HT1080 (cell line): ENCODE measurements around the gene CDRT15. TPM values are rescaled to one million over a fixed set of nuclear protein-coding genes. Genes with fewer than 3 reads are reported as not detected.
"Not testable (repeated sequence)": the region's sequence is repeated elsewhere in the genome, so short reads cannot be mapped to it uniquely, and the experiment has no call there.

ENCODE experiments used
- DNase-seq: peaks from one replicate; pipeline ENCODE4 v3.0.0-alpha.2; 2015; ENCODE audit warnings: low read depth
- total RNA-seq: library from RNA; depleted of rRNA; stranded (reverse); fragments of >200 nt; shearing (Covaris generic); gene quantifications from 2 replicates; pipeline ENCODE4 v1.2.3, GENCODE V29; 2014

CDRT15 gene
- total RNA-seq, 1 experiment from 2014 or later, result not detected

DNA sequence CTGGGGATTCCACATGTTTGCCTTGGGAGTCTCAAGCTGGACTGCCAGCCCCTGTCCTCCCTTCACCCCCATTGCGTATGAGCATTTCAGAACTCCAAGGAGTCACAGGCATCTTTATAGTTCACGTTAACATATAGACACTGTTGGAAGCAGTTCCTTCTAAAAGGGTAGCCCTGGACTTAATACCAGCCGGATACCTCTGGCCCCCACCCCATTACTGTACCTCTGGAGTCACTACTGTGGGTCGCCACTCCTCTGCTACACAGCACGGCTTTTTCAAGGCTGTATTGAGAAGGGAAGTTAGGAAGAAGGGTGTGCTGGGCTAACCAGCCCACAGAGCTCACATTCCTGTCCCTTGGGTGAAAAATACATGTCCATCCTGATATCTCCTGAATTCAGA lies 28.9 kb downstream of the CDRT15 start:
- no peak for DNase-seq

GRCh38 chr17:14206891-14207290 lies 29.8 kb downstream of the CDRT15 start:
- DNase-seq, result no peak

- DNase-seq, result peak; percentile 66
Measured at GRCh38 chr17:14205992-14206461, 30.6 kb downstream of the CDRT15 start.

DNA sequence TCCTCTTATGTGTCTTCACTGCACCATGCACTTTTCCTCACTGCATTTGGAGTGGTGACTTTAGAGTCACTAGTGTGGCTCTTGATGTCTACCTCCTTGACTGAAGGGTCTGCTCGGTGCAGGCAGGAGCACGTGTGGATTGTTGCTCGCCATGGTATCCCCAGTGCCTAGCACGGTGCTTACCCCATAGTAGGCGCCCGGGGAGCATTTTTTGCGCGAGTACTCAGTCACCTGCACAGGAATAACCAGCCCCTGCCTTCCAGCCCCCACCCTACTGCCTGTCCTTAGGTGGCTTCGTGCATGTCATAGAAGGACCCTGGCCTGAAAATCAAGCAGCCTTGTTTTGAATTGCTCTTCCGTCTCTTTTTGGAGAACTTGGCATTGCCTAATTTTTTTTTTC lies 31.3 kb downstream of the CDRT15 start:
- no peak for DNase-seq

GRCh38 chr17:14204546-14204945 lies 32.1 kb downstream of the CDRT15 start:
- no peak for DNase-seq

DNA sequence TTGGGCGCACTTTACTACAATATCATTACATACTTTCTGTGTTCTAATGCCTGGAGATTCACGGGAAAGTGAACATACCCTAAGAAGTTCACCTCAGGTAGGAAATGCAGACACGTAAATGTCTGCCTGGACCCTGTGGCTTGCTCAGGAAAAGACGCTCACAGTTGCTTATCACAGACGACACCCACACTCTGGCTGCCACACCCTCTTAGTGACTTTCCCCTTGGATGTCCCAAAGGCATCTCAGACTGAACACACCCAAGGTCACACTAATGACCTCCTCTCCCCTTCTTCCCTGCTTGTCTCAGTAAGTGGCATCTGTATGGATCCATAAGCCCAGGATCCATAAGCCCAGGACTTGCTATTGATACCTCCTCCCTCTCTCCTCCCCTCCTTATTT lies 32.6 kb downstream of the CDRT15 start:
- no peak for DNase-seq

- DNase-seq, result no peak
Measured at GRCh38 chr17:14203388-14203787, 33.3 kb downstream of the CDRT15 start.

- DNase-seq, result no peak
Measured at GRCh38 chr17:14202388-14203166, 34.1 kb downstream of the CDRT15 start.

- DNase-seq, result no peak
Measured at GRCh38 chr17:14201988-14202380, 34.7 kb downstream of the CDRT15 start.

GRCh38 chr17:14201021-14201987 lies 35.4 kb downstream of the CDRT15 start:
- DNase-seq, result no peak

- no peak for DNase-seq
Measured at GRCh38 chr17:14200354-14200753, 36.3 kb downstream of the CDRT15 start.

GRCh38 chr17:14199601-14200000 lies 37.1 kb downstream of the CDRT15 start:
- no peak for DNase-seq

- DNase-seq, result no peak
Measured at GRCh38 chr17:14198575-14198974, 38.1 kb downstream of the CDRT15 start.

DNA sequence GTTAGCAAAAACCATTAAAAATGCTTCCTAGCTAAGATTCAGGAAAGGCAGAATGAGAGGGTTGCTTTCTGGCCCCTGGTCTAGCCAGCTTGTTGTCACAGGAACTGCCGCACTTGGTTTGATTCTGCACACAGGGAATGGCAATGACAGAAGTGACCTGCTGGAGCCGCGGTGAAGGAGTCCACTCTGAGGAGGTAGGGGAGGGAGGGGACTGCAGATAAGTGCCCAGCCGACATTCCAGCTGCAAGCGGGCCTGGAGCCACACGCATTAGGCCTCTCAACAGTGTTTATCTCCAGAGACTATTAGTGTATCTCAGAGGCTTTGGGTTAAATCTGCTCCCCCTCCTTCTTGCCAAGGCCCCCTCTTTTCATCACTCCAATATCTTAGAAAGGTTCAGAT lies 38.6 kb downstream of the CDRT15 start:
- DNase-seq, result no peak

- no peak for DNase-seq
Measured at GRCh38 chr17:14197586-14197985, 39.1 kb downstream of the CDRT15 start.

- no peak for DNase-seq
Measured at GRCh38 chr17:14197057-14197456, 39.6 kb downstream of the CDRT15 start.

DNA sequence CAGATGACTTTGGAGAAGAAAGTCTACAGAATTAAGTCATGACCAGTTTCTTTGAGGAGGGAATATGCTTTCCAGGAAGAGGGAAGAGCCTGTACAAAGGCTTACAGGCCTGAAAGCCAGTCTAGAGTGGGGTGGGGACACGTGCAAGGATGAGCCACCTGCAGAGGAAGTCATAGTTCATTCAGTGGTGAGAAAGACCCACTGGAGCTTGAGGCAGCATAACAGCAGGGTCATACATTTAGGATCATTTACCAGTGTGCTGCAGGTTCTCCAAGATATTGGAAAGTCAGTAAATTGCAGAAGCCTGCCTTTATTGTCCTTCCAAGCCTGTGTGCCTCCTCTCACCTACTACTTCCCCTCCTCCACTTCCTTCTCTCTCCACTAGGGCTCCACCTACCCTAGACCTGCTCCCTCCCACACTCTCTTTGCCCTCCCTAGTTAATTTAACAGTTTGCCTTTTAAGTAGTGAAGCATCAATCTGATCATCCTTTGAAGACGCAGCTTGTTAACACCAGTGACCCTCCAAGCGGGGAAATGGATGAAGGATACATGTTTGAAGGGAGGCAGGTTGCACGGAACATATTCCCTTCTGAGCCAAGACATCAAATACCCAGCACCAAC lies 40.2 kb downstream of the CDRT15 start:
- no peak for DNase-seq

GRCh38 chr17:14192636-14193344 lies 43.9 kb downstream of the CDRT15 start:
- not testable (repeated sequence) for DNase-seq

DNA sequence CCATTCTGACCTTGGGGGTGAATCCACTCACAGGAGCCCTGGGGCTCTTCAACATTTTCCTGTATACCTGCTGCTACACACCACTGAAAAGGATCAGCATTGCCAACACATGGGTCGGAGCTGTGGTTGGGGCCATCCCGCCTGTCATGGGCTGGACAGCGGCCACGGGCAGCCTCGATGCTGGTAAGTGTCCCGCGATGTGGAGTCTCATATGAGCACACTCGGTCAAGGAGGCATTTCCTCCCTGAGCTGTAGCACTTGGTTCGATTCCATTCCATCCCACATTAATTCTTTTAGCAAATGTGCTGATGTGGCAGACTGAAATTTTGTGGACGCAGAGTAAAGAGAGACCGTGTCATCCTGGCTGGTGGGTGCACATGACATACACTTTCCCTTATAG lies 44.6 kb downstream of the CDRT15 start:
- not testable (repeated sequence) for DNase-seq

- DNase-seq, result not testable (repeated sequence)
Measured at GRCh38 chr17:14191469-14191868, 45.2 kb downstream of the CDRT15 start.

- DNase-seq, result not testable (repeated sequence)
Measured at GRCh38 chr17:14190774-14191173, 45.9 kb downstream of the CDRT15 start.
